Stimulated activated CD4-positive, alpha-beta T cell treated with anti-CD3 and anti-CD28 coated beads, Interleukin-2, amount 100 ng/mL, for 48 hours (primary cell): Measurements from ENCODE around the gene PDE6H.

Experiments
- DNase-seq, 2 donors: peaks; one replicate each; pipeline ENCODE4 v3.0.0-alpha.2; 2020

The PDE6H gene

GRCh38 chr12:14952299-14952921 is 20.4 kb upstream of the PDE6H start:
- no peak for DNase-seq

- no peak for DNase-seq
Measured at GRCh38 chr12:14953752-14954151, 19.1 kb upstream of the PDE6H start.

GRCh38 chr12:14954269-14954668 is 18.6 kb upstream of the PDE6H start:
- DNase-seq = no peak

GRCh38 chr12:14956024-14956891 is 16.6 kb upstream of the PDE6H start:
- no peak for DNase-seq

- DNase-seq = no peak
Measured at GRCh38 chr12:14956905-14957304, 15.9 kb upstream of the PDE6H start.

- no peak for DNase-seq
Measured at GRCh38 chr12:14957551-14958168, 15.2 kb upstream of the PDE6H start.

GRCh38 chr12:14958361-14959125 is 14.3 kb upstream of the PDE6H start:
- DNase-seq = no peak

- DNase-seq = no peak
Measured at GRCh38 chr12:14959126-14959440, 13.8 kb upstream of the PDE6H start.

- no peak for DNase-seq
Measured at GRCh38 chr12:14959463-14959862, 13.4 kb upstream of the PDE6H start.

GRCh38 chr12:14959916-14960496 is 12.8 kb upstream of the PDE6H start:
- no peak for DNase-seq

GRCh38 chr12:14960548-14961465 is 12.0 kb upstream of the PDE6H start:
- no peak for DNase-seq

- peak in 1 of 2 donors; percentile 53 for DNase-seq
Measured at GRCh38 chr12:14961466-14962152, 11.2 kb upstream of the PDE6H start, which contains the start of gene ARHGDIB. Gene ARHGDIB (minus strand): TSS chr12:14961601. CDS start chr12:14950712, 10,889 bp downstream.

GRCh38 chr12:14962153-14962539 is 10.7 kb upstream of the PDE6H start:
- DNase-seq = no peak

- no peak for DNase-seq
Measured at GRCh38 chr12:14962797-14963196, 10.0 kb upstream of the PDE6H start.

GRCh38 chr12:14963520-14963919 is 9.3 kb upstream of the PDE6H start:
- DNase-seq = no peak

- DNase-seq = no peak
Measured at GRCh38 chr12:14964406-14964805, 8.4 kb upstream of the PDE6H start.

- DNase-seq = no peak
Measured at GRCh38 chr12:14965221-14965620, 7.6 kb upstream of the PDE6H start.

GRCh38 chr12:14968478-14968877 is 4.4 kb upstream of the PDE6H start:
- DNase-seq = no peak

- DNase-seq = no peak
Measured at GRCh38 chr12:14970473-14970872, 2.4 kb upstream of the PDE6H start.

- DNase-seq = no peak
Measured at GRCh38 chr12:14974633-14975032, 1.8 kb downstream of the PDE6H start.

- no peak for DNase-seq
Measured at GRCh38 chr12:14975457-14975856, 2.6 kb downstream of the PDE6H start.
